ENCODE measurements around the gene BAG3.

DNA sequence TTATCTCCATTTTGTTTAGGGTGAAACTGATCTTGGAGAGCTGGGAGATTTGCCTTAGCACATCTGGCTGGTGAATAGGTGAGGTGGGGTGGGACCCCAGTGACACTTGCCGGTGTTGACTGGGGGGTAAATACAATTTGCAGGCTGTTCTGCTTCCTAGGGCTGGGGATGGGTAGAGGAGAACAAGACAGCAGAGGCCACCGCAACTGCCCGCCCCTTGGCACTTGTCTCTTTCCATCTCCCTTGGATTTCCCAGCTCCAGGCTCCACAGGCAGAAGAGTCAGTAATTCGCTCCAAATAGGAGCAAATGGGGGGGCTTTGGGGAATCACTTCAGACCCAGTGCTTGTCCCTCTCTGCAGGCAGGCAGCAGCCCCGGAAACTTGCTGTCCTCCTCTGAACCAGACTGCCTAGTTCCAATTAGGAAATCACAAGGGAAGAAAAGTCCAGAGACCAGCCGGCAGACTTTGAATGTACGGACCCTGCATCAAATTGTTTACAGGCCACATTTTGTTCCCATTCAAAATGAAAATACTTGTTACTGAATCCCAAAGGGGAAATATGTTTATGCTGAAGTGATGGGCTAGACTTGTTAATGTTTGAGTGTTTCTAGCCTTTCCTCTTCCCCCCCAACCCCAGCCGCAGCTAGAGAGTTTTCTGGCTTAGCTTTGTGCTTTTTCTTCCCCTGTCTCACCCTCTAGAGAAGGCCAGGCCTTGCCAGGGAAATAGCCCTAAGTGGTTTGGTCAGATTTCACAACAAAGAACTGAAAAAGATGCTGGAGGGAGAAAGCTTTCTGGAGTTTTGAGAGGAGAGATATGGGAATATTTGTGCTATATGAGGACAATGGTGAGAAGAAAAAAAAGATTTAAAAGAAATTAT lies 64.7 kb downstream of the BAG3 start:
- no peak for TF ChIP-seq SETDB1 (IDR thresholded peaks at IDR 0.05; ENCODE audit: insufficient read length, low read length)
- TF ChIP-seq KLF16 (tag by site-specific recombination; IDR thresholded peaks at IDR 0.05): no peak
- TF ChIP-seq, protein P1, sequence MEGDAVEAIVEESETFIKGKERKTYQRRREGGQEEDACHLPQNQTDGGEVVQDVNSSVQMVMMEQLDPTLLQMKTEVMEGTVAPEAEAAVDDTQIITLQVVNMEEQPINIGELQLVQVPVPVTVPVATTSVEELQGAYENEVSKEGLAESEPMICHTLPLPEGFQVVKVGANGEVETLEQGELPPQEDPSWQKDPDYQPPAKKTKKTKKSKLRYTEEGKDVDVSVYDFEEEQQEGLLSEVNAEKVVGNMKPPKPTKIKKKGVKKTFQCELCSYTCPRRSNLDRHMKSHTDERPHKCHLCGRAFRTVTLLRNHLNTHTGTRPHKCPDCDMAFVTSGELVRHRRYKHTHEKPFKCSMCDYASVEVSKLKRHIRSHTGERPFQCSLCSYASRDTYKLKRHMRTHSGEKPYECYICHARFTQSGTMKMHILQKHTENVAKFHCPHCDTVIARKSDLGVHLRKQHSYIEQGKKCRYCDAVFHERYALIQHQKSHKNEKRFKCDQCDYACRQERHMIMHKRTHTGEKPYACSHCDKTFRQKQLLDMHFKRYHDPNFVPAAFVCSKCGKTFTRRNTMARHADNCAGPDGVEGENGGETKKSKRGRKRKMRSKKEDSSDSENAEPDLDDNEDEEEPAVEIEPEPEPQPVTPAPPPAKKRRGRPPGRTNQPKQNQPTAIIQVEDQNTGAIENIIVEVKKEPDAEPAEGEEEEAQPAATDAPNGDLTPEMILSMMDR (tag by site-specific recombination; IDR thresholded peaks at IDR 0.05): no peak
- TF ChIP-seq, protein P2, sequence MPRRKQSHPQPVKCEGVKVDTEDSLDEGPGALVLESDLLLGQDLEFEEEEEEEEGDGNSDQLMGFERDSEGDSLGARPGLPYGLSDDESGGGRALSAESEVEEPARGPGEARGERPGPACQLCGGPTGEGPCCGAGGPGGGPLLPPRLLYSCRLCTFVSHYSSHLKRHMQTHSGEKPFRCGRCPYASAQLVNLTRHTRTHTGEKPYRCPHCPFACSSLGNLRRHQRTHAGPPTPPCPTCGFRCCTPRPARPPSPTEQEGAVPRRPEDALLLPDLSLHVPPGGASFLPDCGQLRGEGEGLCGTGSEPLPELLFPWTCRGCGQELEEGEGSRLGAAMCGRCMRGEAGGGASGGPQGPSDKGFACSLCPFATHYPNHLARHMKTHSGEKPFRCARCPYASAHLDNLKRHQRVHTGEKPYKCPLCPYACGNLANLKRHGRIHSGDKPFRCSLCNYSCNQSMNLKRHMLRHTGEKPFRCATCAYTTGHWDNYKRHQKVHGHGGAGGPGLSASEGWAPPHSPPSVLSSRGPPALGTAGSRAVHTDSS (tag by site-specific recombination; IDR thresholded peaks at IDR 0.05): no peak
- no peak for TF ChIP-seq ZNF391 (tag by site-specific recombination; IDR thresholded peaks at IDR 0.05; ENCODE audit: borderline replicate concordance, low read depth)
- no peak for TF ChIP-seq ZSCAN30 (tag by site-specific recombination; IDR thresholded peaks at IDR 0.05)

All from HEK293 (cell line).